GM10248 (cell line): ENCODE data around the gene ZFPL1.

Experiments used
- CTCF ChIA-PET: fragments of 300-600 bp; sonication (Branson Sonifier 250); formaldehyde crosslinking; extraction: SDS; loops from one replicate; lab custom pipeline; 2021; ENCODE audit warnings: antibody characterized with exemption; lab: Yijun Ruan, JAX
- POLR2A ChIA-PET: fragments of 350-650 bp; sonication (Branson Sonifier 250); formaldehyde crosslinking; extraction: SDS; loops from one replicate; lab custom pipeline; 2020; ENCODE audit warnings: antibody characterized with exemption; lab: Yijun Ruan, JAX
- DNase-seq: peaks from one replicate; pipeline ENCODE4 v3.0.0; 2012; ENCODE audit errors: extremely low spot score
- TF ChIP-seq, protein P1 (sequence below): IDR thresholded peaks from 2 replicates; pipeline ENCODE4 v1.5.1; 2012; ENCODE audit warnings: mild to moderate bottlenecking, low read depth; ENCODE audit errors: extremely low read depth, missing control alignments, control extremely low read depth

The ZFPL1 gene

GRCh38 chr11:65086809-65087208 is 2.8 kb downstream of the ZFPL1 start:
- DNase-seq: no peak
- CTCF ChIA-PET: interaction anchor here (2.5 kb wide), 1 partner anchor 25 kb away, joined by 18 read pairs; the partner anchor contains the start of gene TM7SF2
- TF ChIP-seq, protein P1, sequence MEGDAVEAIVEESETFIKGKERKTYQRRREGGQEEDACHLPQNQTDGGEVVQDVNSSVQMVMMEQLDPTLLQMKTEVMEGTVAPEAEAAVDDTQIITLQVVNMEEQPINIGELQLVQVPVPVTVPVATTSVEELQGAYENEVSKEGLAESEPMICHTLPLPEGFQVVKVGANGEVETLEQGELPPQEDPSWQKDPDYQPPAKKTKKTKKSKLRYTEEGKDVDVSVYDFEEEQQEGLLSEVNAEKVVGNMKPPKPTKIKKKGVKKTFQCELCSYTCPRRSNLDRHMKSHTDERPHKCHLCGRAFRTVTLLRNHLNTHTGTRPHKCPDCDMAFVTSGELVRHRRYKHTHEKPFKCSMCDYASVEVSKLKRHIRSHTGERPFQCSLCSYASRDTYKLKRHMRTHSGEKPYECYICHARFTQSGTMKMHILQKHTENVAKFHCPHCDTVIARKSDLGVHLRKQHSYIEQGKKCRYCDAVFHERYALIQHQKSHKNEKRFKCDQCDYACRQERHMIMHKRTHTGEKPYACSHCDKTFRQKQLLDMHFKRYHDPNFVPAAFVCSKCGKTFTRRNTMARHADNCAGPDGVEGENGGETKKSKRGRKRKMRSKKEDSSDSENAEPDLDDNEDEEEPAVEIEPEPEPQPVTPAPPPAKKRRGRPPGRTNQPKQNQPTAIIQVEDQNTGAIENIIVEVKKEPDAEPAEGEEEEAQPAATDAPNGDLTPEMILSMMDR: no peak
- POLR2A ChIA-PET: no interaction called here

DNA sequence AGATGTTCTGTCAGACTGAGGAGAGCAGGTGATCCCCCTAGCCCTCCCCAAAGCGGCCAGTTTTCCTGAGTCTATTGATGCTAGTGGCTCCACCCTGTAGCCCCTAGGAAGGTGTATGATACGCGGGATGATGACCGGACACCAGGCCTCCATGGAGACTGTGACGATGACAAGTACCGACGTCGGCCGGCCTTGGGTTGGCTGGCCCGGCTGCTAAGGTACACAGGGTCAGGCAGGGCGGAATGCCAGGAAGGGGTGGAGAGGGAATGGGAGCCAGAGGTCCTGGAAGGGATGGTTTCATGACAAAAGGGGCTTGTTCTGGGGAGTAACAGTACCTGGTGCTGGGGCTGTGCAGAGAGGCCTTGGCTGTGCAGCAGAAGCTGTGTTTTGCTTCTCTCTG is 3.2 kb downstream of the ZFPL1 start:
- no peak for DNase-seq
- POLR2A ChIA-PET: no interaction called here
- CTCF ChIA-PET: interaction anchor here (2.5 kb wide), 1 partner anchor 24 kb away, joined by 18 read pairs; the partner anchor contains the start of gene TM7SF2
- TF ChIP-seq, protein P1: no peak

DNA sequence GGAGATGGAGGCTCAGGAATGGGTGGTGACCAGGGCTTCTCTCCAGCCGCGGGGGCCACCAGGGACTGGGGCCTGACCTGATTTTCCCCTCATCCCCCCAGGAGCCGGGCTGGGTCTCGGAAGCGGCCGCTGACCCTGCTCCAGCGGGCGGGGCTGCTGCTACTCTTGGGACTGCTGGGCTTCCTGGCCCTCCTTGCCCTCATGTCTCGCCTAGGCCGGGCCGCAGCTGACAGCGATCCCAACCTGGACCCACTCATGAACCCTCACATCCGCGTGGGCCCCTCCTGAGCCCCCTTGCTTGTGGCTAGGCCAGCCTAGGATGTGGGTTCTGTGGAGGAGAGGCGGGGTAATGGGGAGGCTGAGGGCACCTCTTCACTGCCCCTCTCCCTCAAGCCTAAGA is 3.8 kb downstream of the ZFPL1 start:
- DNase-seq: no peak
- TF ChIP-seq, protein P1: no peak
- POLR2A ChIA-PET: no interaction called here
- CTCF ChIA-PET: interaction anchor here (3.8 kb wide), 1 partner anchor 23 kb away, joined by 22 read pairs; the partner anchor contains the start of gene TM7SF2

DNA sequence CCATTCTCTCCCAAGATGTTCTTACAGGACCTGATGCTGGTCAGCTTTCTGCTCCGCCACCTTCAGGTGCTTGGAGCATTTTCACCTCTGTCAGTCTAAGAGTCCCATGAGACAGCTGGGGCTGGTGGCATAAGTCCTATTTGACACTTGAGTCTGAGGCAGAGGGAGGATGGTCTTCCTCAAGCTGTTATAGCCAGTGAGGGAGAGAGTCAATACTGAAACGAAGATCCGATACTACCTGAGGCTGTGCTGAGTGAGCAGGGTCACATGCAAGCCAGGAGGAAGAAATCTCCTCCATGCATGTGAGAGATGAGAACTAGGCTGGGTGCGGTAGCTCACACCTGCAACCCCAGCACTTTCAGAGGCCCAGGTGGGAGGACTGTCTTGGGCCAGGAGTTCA is 5.6 kb downstream of the ZFPL1 start:
- CTCF ChIA-PET: interaction anchor here (0.9 to 3.8 kb wide), 3 partner anchors 21 to 76 kb away, joined by 4 to 22 read pairs (median 4); partner anchors contain the start of genes ARL2, TM7SF2 and ZNHIT2
- TF ChIP-seq, protein P1: no peak

GRCh38 chr11:65090628-65091027 is 6.6 kb downstream of the ZFPL1 start:
- CTCF ChIA-PET: interaction anchor here (1.2 to 3.8 kb wide), 3 partner anchors 12 to 20 kb away, joined by 3 to 22 read pairs (median 4); partner anchors contain the start of gene TM7SF2
- TF ChIP-seq, protein P1: no peak
- no peak for DNase-seq
- POLR2A ChIA-PET: interaction anchor here (0.6 kb wide), 1 partner anchor 175 kb away, joined by 3 read pairs; no protein-coding TSS in a partner anchor

More for the DNA sequence above, 5.6 kb downstream of the ZFPL1 start:
- POLR2A ChIA-PET: no interaction called here
- no peak for DNase-seq

DNA sequence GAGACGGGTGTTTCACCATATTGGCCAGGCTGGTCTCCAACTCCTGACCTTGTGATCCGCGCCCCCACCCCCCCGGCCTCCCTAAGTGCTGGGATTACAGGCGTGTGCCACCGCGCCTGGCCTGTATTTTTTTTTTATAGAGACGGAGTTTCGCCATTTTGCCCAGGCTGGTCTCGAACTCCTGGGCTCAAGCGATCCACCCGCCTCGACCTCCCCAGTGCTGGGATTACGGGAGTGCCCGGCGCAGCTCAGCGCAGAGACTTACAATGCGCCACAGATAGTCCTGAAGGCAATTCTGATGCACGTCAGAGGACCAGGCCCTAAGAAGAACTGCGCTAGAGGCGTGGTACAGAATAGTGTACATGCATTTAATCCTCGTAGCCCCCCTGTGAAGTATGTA is 11.4 kb downstream of the ZFPL1 start:
- DNase-seq: no peak
- CTCF ChIA-PET: interaction anchor here (1.1 to 10.5 kb wide), 2 partner anchors 12 to 15 kb away, joined by 5 to 165 read pairs; partner anchors contain the start of genes CDCA5, TM7SF2 and ZFPL1
- TF ChIP-seq, protein P1: no peak
- POLR2A ChIA-PET: interaction anchor here (0.7 kb wide), 1 partner anchor 20 kb away, joined by 6 read pairs; no protein-coding TSS in a partner anchor
